ENCODE data around the gene CCT8. TPM values are rescaled to one million over a fixed set of nuclear protein-coding genes. Genes with fewer than 3 reads are reported as not detected.

CCT8 gene
- total RNA-seq, 2 experiments from 2014 or later: 210 to 235 TPM

Other genes with a start within 250 kb of the CCT8 start
- 10 to 100 TPM; 25.7 to 27.4 TPM for gene LTN1, start 80.8 kb downstream of the CCT8 start, total RNA-seq
- gene RWDD2B, start 54.3 kb downstream of the CCT8 start, total RNA-seq: 10 to 100 TPM; 10.8 to 11.5 TPM
- 10 to 100 TPM; 36.0 to 39.9 TPM for gene USP16, start 49.0 kb downstream of the CCT8 start, total RNA-seq
- gene MAP3K7CL, start 57.0 kb upstream of the CCT8 start, total RNA-seq: 1 to 10 TPM; 5.0 to 6.6 TPM
- gene BACH1, start 225.3 kb upstream of the CCT8 start, total RNA-seq: 10 to 100 TPM; 21.1 to 23.4 TPM

Measured in activated CD4-positive, alpha-beta T cell treated with anti-CD3 and anti-CD28 coated beads, Interleukin-2, amount 10 ng/mL, durations not matched to agents 7 days and 5 days (primary cell).